Measurements from ENCODE around the gene KRTAP24-1.

KRTAP24-1 gene

DNA sequence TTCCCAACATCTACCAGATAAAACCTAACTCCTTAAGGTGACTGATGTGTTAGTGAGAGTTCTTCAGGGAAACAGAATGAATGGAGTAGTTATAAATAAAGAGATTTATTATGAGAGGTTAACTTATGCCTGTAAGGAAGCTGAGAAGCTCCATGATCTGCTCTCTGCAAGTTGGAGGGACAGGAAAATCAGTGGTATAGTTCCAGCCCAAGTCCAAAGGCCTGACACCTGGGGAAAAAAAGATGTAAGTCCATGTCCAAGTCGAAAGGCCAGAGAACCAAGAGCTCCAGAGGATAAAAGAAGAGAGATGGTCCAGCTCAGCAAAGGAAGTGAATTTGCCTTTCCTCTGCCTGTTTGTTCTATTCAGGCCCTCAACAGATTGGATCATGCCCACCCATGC is 27.1 kb downstream of the KRTAP24-1 start:
- peaks cover 1 to 3% of the 10 kb centered on the region in 2 donors for H3K9me3 Mint-ChIP-seq
- no peaks in the 10 kb centered on the region for H3K36me3 Mint-ChIP-seq
- no peaks in the 10 kb centered on the region for H3K4me1 Mint-ChIP-seq
- H3K27me3 Mint-ChIP-seq: no peaks in the 10 kb centered on the region
- no peak overlapping the region for H3K4me3 Mint-ChIP-seq
- no peak overlapping the region for H3K27ac Mint-ChIP-seq
- DNase-seq: no peak
- no peak for ATAC-seq (replicated peaks)

DNA sequence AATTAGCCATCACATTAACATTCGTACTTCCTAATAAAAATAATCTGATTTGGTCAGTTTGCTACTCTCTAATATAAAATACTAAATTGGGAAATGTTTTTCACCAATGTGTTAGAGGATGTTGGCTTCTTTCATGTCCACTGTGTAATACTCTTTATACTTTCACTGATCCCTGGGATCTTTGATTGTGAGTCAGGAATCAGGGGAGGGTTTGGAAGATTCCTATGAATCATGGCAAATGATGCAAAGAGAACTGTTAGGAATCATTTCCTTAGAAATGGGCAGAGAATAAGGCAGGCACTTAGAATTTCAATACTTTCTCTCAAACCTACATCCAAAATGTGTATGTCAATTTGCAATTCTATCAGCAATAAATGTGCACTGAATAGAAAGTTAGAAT is 31.0 kb downstream of the KRTAP24-1 start:
- DNase-seq (no peak), ATAC-seq (replicated peaks) (no peak)
- H3K4me1 Mint-ChIP-seq: no peaks in the 10 kb centered on the region
- H3K9me3 Mint-ChIP-seq: peaks cover 0 to 2% of the 10 kb centered on the region in 2 donors
- H3K27me3 Mint-ChIP-seq: no peaks in the 10 kb centered on the region
- no peaks in the 10 kb centered on the region for H3K36me3 Mint-ChIP-seq
- no peak overlapping the region for H3K27ac Mint-ChIP-seq
- no peak overlapping the region for H3K4me3 Mint-ChIP-seq

DNA sequence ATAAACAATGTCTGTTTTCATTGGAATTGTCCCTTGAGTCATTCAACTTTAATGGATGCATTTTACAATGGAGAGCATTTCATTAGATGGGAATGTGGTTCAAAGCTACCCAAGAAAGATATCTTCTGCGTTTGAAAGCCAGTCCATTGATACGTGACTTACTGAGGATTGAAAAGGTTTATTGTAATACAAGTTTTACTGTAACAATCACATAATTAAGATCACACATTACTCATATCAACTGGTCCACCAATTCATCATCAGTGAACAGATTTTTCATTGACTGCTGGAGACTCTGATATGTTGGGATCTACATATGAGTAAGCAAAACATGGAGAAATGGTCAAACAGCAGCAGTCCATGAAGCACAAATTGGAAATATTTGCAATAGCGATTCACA is 32.8 kb downstream of the KRTAP24-1 start:
- Mint-ChIP-seq H3K9me3 (peaks cover 0 to 2% of the 10 kb centered on the region in 2 donors), H3K4me3 (no peak overlapping the region), H3K36me3 (no peaks in the 10 kb centered on the region), H3K27ac (no peak overlapping the region), H3K4me1 (no peaks in the 10 kb centered on the region), H3K27me3 (no peaks in the 10 kb centered on the region)
- DNase-seq (no peak), ATAC-seq (replicated peaks) (no peak)

DNA sequence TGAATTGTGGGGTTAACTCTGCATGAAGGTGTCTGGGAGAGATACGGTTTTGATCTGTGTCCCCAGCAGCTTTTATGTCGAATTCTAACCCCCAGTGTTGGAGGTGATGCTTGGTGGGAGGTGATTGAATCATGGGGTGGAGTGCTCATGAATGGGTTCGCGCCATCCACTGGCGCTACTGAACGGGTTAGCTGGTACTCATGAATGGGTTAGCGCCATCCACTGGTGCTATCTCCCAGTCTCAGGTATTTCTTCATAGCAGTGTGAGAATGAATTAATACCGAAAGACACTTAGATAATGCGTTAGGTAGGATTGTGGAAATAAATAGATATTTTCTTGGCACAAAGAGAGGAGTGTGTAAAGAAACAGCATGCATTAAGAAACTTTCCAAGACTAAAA is 33.9 kb downstream of the KRTAP24-1 start:
- H3K27me3 Mint-ChIP-seq: no peaks in the 10 kb centered on the region
- no peak overlapping the region for H3K4me3 Mint-ChIP-seq
- H3K4me1 Mint-ChIP-seq: no peaks in the 10 kb centered on the region
- H3K27ac Mint-ChIP-seq: no peak overlapping the region
- peaks cover 0 to 2% of the 10 kb centered on the region in 2 donors for H3K9me3 Mint-ChIP-seq
- no peaks in the 10 kb centered on the region for H3K36me3 Mint-ChIP-seq
- ATAC-seq (replicated peaks) (no peak), DNase-seq (no peak)

DNA sequence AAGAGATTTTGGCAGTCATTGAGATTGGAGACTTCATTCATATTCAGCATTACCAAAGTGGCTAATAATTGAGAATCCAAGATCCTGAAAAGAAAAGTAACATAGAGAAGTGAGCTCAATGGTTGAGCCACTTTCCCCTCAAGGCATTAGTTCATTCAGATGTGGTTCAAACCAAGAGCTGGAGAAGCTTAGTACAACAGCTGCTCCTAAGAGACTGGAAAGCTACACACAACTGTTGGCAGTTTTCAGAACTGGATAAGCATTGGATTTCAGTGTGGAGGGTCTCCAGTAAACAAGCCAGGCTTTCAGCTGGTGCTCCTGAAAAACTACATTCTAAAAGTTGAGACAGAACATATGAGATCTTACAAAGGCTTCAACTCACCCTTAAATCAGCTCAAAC is 37.7 kb downstream of the KRTAP24-1 start:
- no peaks in the 10 kb centered on the region for H3K36me3 Mint-ChIP-seq
- no peaks in the 10 kb centered on the region for H3K4me1 Mint-ChIP-seq
- H3K27me3 Mint-ChIP-seq: no peaks in the 10 kb centered on the region
- no peak for ATAC-seq (replicated peaks)
- no peak overlapping the region for H3K4me3 Mint-ChIP-seq
- no peak for DNase-seq
- H3K27ac Mint-ChIP-seq: no peak overlapping the region
- no peaks in the 10 kb centered on the region for H3K9me3 Mint-ChIP-seq

DNA sequence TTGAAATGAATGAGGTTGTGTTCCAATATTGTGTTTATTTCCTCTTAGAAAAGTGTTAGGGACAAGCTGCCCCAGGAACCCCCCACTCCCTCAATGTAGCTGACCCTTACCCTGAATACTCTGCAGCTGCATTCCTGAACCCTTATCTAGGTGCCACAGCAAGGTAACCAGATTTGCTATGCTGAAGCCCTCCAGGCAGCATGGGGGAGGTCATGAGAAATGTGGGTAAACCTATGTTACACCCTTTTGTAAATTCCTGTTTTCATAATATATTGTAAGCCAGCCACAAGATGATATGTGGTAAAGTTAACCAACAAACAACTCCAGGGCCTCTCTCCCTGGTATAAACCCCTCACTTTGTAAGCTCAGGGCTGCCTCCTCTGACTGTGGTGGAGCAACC is 39.1 kb downstream of the KRTAP24-1 start:
- DNase-seq (no peak), ATAC-seq (replicated peaks) (no peak)
- no peaks in the 10 kb centered on the region for H3K9me3 Mint-ChIP-seq
- no peak overlapping the region for H3K27ac Mint-ChIP-seq
- H3K36me3 Mint-ChIP-seq: no peaks in the 10 kb centered on the region
- H3K27me3 Mint-ChIP-seq: no peaks in the 10 kb centered on the region
- H3K4me3 Mint-ChIP-seq: no peak overlapping the region
- H3K4me1 Mint-ChIP-seq: no peaks in the 10 kb centered on the region

DNA sequence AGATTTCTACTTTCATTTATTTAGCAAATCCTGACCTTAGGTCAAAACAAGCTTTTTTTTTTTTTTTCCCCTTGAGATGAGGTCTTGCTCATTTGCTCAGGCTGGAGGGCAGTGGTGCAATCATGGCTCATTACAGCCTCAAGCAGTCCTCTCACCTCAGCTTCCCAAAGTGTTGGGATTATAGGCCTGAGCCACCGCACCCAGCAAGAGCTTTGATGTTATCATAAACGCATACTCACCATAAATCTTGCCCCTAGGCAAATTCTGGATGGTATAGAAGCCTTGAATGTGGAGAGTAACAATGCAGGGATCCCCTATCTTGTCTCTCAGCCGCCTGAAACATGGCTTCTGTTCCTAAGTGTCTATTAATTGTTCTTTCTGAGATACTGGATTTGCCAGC is 42.1 kb downstream of the KRTAP24-1 start:
- no peaks in the 10 kb centered on the region for H3K4me1 Mint-ChIP-seq
- no peaks in the 10 kb centered on the region for H3K36me3 Mint-ChIP-seq
- no peak for DNase-seq
- H3K9me3 Mint-ChIP-seq: no peaks in the 10 kb centered on the region
- no peak overlapping the region for H3K4me3 Mint-ChIP-seq
- no peaks in the 10 kb centered on the region for H3K27me3 Mint-ChIP-seq
- no peak overlapping the region for H3K27ac Mint-ChIP-seq
- ATAC-seq (replicated peaks): no peak

- H3K27ac Mint-ChIP-seq: no peak overlapping the region
- H3K4me1 Mint-ChIP-seq: no peaks in the 10 kb centered on the region
- H3K36me3 Mint-ChIP-seq: no peaks in the 10 kb centered on the region
- DNase-seq (no peak), ATAC-seq (replicated peaks) (no peak)
- H3K4me3 Mint-ChIP-seq: no peak overlapping the region
- no peaks in the 10 kb centered on the region for H3K9me3 Mint-ChIP-seq
- no peaks in the 10 kb centered on the region for H3K27me3 Mint-ChIP-seq
Observed at GRCh38 chr21:30238168-30238567, 44.6 kb downstream of the KRTAP24-1 start.

- no peaks in the 10 kb centered on the region for H3K4me1 Mint-ChIP-seq
- H3K9me3 Mint-ChIP-seq: peaks cover 3 to 8% of the 10 kb centered on the region in 2 donors
- no peak overlapping the region for H3K27ac Mint-ChIP-seq
- H3K27me3 Mint-ChIP-seq: no peaks in the 10 kb centered on the region
- H3K36me3 Mint-ChIP-seq: no peaks in the 10 kb centered on the region
- no peak for DNase-seq
- H3K4me3 Mint-ChIP-seq: no peak overlapping the region
- ATAC-seq (replicated peaks): no peak
Observed at GRCh38 chr21:30234643-30235042, 48.1 kb downstream of the KRTAP24-1 start.

DNA sequence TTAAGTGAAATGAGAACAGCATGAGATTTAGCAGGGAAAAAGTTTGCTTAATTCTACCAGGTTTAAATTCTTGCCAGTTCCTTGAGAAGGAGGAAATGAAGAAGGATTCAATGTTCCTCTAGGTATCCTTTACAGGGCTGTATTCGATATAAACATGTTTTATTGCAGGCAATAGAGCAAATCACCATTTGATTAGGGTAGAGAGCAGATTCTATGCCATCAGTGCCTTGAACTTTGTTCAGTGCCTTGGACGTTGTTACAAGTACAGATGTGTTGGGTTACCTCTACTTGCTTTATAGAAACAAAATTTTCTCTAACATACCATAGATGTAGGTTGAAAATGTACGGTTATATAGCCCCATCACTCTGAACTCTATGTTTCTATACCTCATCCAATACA is 48.7 kb downstream of the KRTAP24-1 start:
- Mint-ChIP-seq H3K27me3 (no peaks in the 10 kb centered on the region), H3K36me3 (no peaks in the 10 kb centered on the region), H3K9me3 (peaks cover 5 to 8% of the 10 kb centered on the region in 2 donors), H3K27ac (no peak overlapping the region), H3K4me1 (no peaks in the 10 kb centered on the region), H3K4me3 (no peak overlapping the region)
- DNase-seq: no peak
- no peak for ATAC-seq (replicated peaks)

GRCh38 chr21:30233228-30234020 is 49.3 kb downstream of the KRTAP24-1 start:
- H3K27me3 Mint-ChIP-seq: no peaks in the 10 kb centered on the region
- H3K27ac Mint-ChIP-seq: no peak overlapping the region
- H3K9me3 Mint-ChIP-seq: peaks cover 5 to 8% of the 10 kb centered on the region in 2 donors
- DNase-seq: no peak
- no peaks in the 10 kb centered on the region for H3K4me1 Mint-ChIP-seq
- H3K36me3 Mint-ChIP-seq: no peaks in the 10 kb centered on the region
- ATAC-seq (replicated peaks): no peak
- H3K4me3 Mint-ChIP-seq: no peak overlapping the region

- H3K9me3 Mint-ChIP-seq: peaks cover 5 to 8% of the 10 kb centered on the region in 2 donors
- ATAC-seq (replicated peaks) (no peak), DNase-seq (no peak)
- H3K27ac Mint-ChIP-seq: no peak overlapping the region
- no peaks in the 10 kb centered on the region for H3K4me1 Mint-ChIP-seq
- H3K27me3 Mint-ChIP-seq: no peaks in the 10 kb centered on the region
- H3K4me3 Mint-ChIP-seq: no peak overlapping the region
- H3K36me3 Mint-ChIP-seq: no peaks in the 10 kb centered on the region
Observed at GRCh38 chr21:30232011-30232410, 50.7 kb downstream of the KRTAP24-1 start.

Data from stimulated activated naive B cell treated with anti-CD40 and anti-IgM and Interleukin-4, amounts not matched to agents 10 μg/mL and 1 μg/mL and 100 μg/mL, for 72 hours (primary cell).